WTC11 (cell line): ENCODE results near the gene IFNG-AS1. TPM values are rescaled to one million over a fixed set of nuclear protein-coding genes. Genes with fewer than 3 reads are reported as not detected.

Source experiments
- ATAC-seq: fragments of 200-7000 bp; cut with Tn5 transposase; 2 replicates; pipeline ENCODE4 v1.10.0; 2021; ENCODE audit warnings: mild to moderate bottlenecking, moderate library complexity
- CTCF ChIA-PET: fragments of 300-600 bp; sonication (Branson Sonifier 250); formaldehyde crosslinking; loops from one replicate; lab custom pipeline; 2021; ENCODE audit warnings: antibody characterized with exemption; lab: Charles Lee
- POLR2A ChIA-PET: fragments of 350-600 bp; sonication (Branson Sonifier 250); formaldehyde crosslinking; loops from one replicate; lab custom pipeline; 2021; ENCODE audit warnings: antibody characterized with exemption; lab: Charles Lee
- DNase-seq: peaks from one replicate; pipeline ENCODE4 v3.0.0; 2021; ENCODE audit warnings: low spot score
- H3K27ac Mint-ChIP-seq: 2 replicates; pipeline ENCODE4 v1.8.0; 2021; ENCODE audit warnings: mixed read lengths
- H3K27me3 Mint-ChIP-seq: 2 replicates; pipeline ENCODE4 v1.8.0; 2021; ENCODE audit warnings: low read depth, mild to moderate bottlenecking, moderate library complexity, mixed read lengths
- H3K36me3 Mint-ChIP-seq: 2 replicates; pipeline ENCODE4 v1.8.0; 2021; ENCODE audit warnings: mixed read lengths
- H3K4me1 Mint-ChIP-seq: 2 replicates; pipeline ENCODE4 v1.8.0; 2022; ENCODE audit warnings: mixed read lengths
- H3K4me3 Mint-ChIP-seq: 2 replicates; pipeline ENCODE4 v1.8.0; 2021; ENCODE audit warnings: mild to moderate bottlenecking, moderate library complexity, mixed read lengths
- H3K9me3 Mint-ChIP-seq: 2 replicates; pipeline ENCODE4 v1.8.0; 2021; ENCODE audit warnings: mixed read lengths
- ARID4B ChIP-seq: sonication (generic); formaldehyde crosslinking; IDR thresholded peaks from 2 replicates; pipeline ENCODE4 v1.8.0; 2023; ENCODE audit warnings: missing genetic modification reagents, mild to moderate bottlenecking, borderline replicate concordance
- ELF4 ChIP-seq: sonication (generic); formaldehyde crosslinking; IDR thresholded peaks from 2 replicates; pipeline ENCODE4 v1.8.1; 2022; ENCODE audit warnings: low read depth, mild to moderate bottlenecking, moderate library complexity, missing genetic modification reagents
- IRF1 ChIP-seq: sonication (generic); formaldehyde crosslinking; IDR thresholded peaks from 2 replicates; pipeline ENCODE4 v1.8.0; 2023; ENCODE audit warnings: missing genetic modification reagents
- JAZF1 ChIP-seq: fragments of 250-450 bp; sonication (Bioruptor Pico); IDR thresholded peaks from 2 replicates; pipeline ENCODE4 v1.9.0; 2021; ENCODE audit warnings: moderate library complexity, mild to moderate bottlenecking, inconsistent platforms
- JUN ChIP-seq: sonication (generic); formaldehyde crosslinking; IDR thresholded peaks from 2 replicates; pipeline ENCODE4 v1.8.0; 2023; ENCODE audit warnings: mild to moderate bottlenecking, missing genetic modification reagents
- MXD4 ChIP-seq: fragments of 250-450 bp; sonication (Bioruptor Pico); IDR thresholded peaks from 2 replicates; pipeline ENCODE4 v1.8.0; 2021; ENCODE audit warnings: mild to moderate bottlenecking, moderate library complexity, borderline replicate concordance
- MYBL2 ChIP-seq: sonication (generic); formaldehyde crosslinking; IDR thresholded peaks from 2 replicates; pipeline ENCODE4 v1.8.1; 2023; ENCODE audit warnings: mild to moderate bottlenecking, moderate library complexity, missing genetic modification reagents
- NFATC4 ChIP-seq: fragments of 250-450 bp; sonication (Bioruptor Pico); IDR thresholded peaks from 2 replicates; pipeline ENCODE4 v1.9.0; 2021; ENCODE audit warnings: mild to moderate bottlenecking
- OVOL2 ChIP-seq: fragments of 250-450 bp; sonication (Bioruptor Pico); IDR thresholded peaks from 2 replicates; pipeline ENCODE4 v1.9.0; 2021; ENCODE audit warnings: mild to moderate bottlenecking, borderline replicate concordance
- ZNF263 ChIP-seq: sonication (generic); formaldehyde crosslinking; IDR thresholded peaks from 2 replicates; pipeline ENCODE4 v1.8.1; 2022; ENCODE audit warnings: low read depth, mild to moderate bottlenecking, moderate library complexity, missing genetic modification reagents
- ZNF281 ChIP-seq: sonication (generic); formaldehyde crosslinking; IDR thresholded peaks from 2 replicates; pipeline ENCODE4 v1.8.0; 2023; ENCODE audit warnings: mild to moderate bottlenecking, missing genetic modification reagents
- total RNA-seq: library from RNA; stranded (reverse); gene quantifications from 3 replicates; pipeline ENCODE4 v1.2.3, GENCODE V29; 2021
- TF ChIP-seq, protein P1 (sequence below): sonication (generic); formaldehyde crosslinking; IDR thresholded peaks from 2 replicates; pipeline ENCODE4 v1.8.1; 2022; ENCODE audit warnings: low read depth, missing genetic modification reagents, borderline replicate concordance
- TF ChIP-seq, protein P2 (sequence below): sonication (generic); formaldehyde crosslinking; IDR thresholded peaks from 2 replicates; pipeline ENCODE4 v1.8.1; 2023; ENCODE audit warnings: mild to moderate bottlenecking, missing genetic modification reagents, moderate library complexity
- TF ChIP-seq, protein P3 (sequence below): sonication (generic); formaldehyde crosslinking; IDR thresholded peaks from 2 replicates; pipeline ENCODE4 v1.8.0; 2022; ENCODE audit warnings: mild to moderate bottlenecking, missing genetic modification reagents
- TF ChIP-seq, protein P4 (sequence below): sonication (generic); formaldehyde crosslinking; IDR thresholded peaks from 2 replicates; pipeline ENCODE4 v1.8.1; 2022; ENCODE audit warnings: mild to moderate bottlenecking, moderate library complexity, missing genetic modification reagents

Gene IFNG-AS1
- total RNA-seq, 1 experiment from 2014 or later: not detected

GRCh38 chr12:68042212-68042699 is 53.0 kb downstream of the IFNG-AS1 start (continued):
- TF ChIP-seq, protein P1, sequence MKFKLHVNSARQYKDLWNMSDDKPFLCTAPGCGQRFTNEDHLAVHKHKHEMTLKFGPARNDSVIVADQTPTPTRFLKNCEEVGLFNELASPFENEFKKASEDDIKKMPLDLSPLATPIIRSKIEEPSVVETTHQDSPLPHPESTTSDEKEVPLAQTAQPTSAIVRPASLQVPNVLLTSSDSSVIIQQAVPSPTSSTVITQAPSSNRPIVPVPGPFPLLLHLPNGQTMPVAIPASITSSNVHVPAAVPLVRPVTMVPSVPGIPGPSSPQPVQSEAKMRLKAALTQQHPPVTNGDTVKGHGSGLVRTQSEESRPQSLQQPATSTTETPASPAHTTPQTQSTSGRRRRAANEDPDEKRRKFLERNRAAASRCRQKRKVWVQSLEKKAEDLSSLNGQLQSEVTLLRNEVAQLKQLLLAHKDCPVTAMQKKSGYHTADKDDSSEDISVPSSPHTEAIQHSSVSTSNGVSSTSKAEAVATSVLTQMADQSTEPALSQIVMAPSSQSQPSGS (CRISPR knock-in tag): no peak
- TF ChIP-seq MYBL2: no peak
- no peak for TF ChIP-seq MXD4 (CRISPR knock-in tag)
- TF ChIP-seq NFATC4: no peak
- no peak for TF ChIP-seq JUN (CRISPR knock-in tag)
- TF ChIP-seq, protein P2, sequence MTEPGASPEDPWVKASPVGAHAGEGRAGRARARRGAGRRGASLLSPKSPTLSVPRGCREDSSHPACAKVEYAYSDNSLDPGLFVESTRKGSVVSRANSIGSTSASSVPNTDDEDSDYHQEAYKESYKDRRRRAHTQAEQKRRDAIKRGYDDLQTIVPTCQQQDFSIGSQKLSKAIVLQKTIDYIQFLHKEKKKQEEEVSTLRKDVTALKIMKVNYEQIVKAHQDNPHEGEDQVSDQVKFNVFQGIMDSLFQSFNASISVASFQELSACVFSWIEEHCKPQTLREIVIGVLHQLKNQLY: no peak
- TF ChIP-seq, protein P3, sequence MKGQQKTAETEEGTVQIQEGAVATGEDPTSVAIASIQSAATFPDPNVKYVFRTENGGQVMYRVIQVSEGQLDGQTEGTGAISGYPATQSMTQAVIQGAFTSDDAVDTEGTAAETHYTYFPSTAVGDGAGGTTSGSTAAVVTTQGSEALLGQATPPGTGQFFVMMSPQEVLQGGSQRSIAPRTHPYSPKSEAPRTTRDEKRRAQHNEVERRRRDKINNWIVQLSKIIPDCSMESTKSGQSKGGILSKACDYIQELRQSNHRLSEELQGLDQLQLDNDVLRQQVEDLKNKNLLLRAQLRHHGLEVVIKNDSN (CRISPR knock-in tag): no peak
- TF ChIP-seq ZNF263 (CRISPR knock-in tag): no peak
- TF ChIP-seq ZNF281 (CRISPR knock-in tag): no peak
- no peak for TF ChIP-seq ELF4
- no peak for TF ChIP-seq OVOL2 (CRISPR knock-in tag)
- TF ChIP-seq, all 79 proteins: peak for 0

DNA sequence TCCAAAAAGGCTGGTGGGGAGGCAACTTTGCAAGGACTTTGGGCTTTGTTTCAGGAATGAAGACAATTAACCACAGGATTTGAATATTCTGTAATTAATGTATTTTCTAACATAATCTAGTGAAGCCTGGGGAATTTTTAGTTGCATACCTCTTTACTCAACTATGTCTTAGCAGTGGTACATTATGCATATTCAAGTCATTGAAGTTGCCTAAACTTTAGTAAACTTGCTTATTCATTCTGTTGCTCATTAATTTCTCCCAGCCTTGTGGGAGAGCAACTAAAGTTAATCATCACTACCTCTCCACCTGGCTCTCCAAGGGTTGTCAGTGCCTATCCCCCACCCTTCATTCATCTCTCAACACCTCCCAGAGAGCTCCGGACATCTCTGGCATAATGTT is 54.2 kb downstream of the IFNG-AS1 start:
- Mint-ChIP-seq H3K4me1 (peaks cover 4% of the 10 kb centered on the region; the same call in 1 of the 2 replicates), H3K4me3 (no peak overlapping the region), H3K36me3 (no peaks in the 10 kb centered on the region), H3K27me3 (no peaks in the 10 kb centered on the region), H3K27ac (no peak overlapping the region), H3K9me3 (peaks cover 14% of the 10 kb centered on the region)
- ChIA-PET CTCF (no interaction called here), POLR2A (no interaction called here)
- ATAC-seq: no peak
- TF ChIP-seq JAZF1 (CRISPR knock-in tag) (no peak), IRF1 (CRISPR knock-in tag) (no peak), ZNF281 (CRISPR knock-in tag) (no peak), ARID4B (CRISPR knock-in tag) (no peak)
- TF ChIP-seq, protein P4, sequence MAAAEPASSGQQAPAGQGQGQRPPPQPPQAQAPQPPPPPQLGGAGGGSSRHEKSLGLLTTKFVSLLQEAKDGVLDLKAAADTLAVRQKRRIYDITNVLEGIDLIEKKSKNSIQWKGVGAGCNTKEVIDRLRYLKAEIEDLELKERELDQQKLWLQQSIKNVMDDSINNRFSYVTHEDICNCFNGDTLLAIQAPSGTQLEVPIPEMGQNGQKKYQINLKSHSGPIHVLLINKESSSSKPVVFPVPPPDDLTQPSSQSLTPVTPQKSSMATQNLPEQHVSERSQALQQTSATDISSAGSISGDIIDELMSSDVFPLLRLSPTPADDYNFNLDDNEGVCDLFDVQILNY (CRISPR knock-in tag): no peak
- DNase-seq: no peak
